H1 (cell line): ENCODE results near the gene NFAT5. TPM values are rescaled to one million over a fixed set of nuclear protein-coding genes. Genes with fewer than 3 reads are reported as not detected.

Source experiments
- CTCF ChIA-PET: fragments of 300-600 bp; sonication (Branson Sonifier 250); formaldehyde crosslinking; loops from one replicate; lab custom pipeline; 2021; ENCODE audit not compliant: partially characterized antibody; lab: Charles Lee
- POLR2A ChIA-PET: fragments of 300-600 bp; sonication (Branson Sonifier 250); formaldehyde crosslinking; loops from one replicate; lab custom pipeline; 2021; ENCODE audit warnings: inconsistent platforms; ENCODE audit not compliant: partially characterized antibody; lab: Charles Lee
- DNase-seq, 2 experiments: peaks; one replicate each; pipeline versions ENCODE4 v3.0.0 to v3.0.0-alpha.2; 2010 to 2022; ENCODE audit warnings: low spot score in 2 of 2, low read depth in 1 of 2, mixed read lengths in 1 of 2
- FAIRE-seq: peaks from 2 replicates; lab custom pipeline; 2011; peaks lifted over from hg19 to GRCh38; lab: Jason Lieb, UNC
- H2AFZ ChIP-seq: 2 replicates; pipeline ENCODE4 v1.8.1; 2012; ENCODE audit warnings: low read length, inconsistent platforms
- H2AK5ac ChIP-seq: 2 replicates; pipeline ENCODE4 v1.6.1; 2013; ENCODE audit warnings: low read depth, low read length
- H2BK120ac ChIP-seq: replicated peaks from 2 replicates; pipeline ENCODE3; 2013; ENCODE audit warnings: low read depth, low read length, inconsistent platforms
- H2BK12ac ChIP-seq: 2 replicates; pipeline ENCODE4 v1.6.1; 2013; ENCODE audit warnings: low read depth, low read length
- H2BK15ac ChIP-seq: 2 replicates; pipeline ENCODE4 v1.6.1; 2013; ENCODE audit warnings: low read length
- H2BK20ac ChIP-seq: 2 replicates; pipeline ENCODE4 v1.6.1; 2013; ENCODE audit warnings: low read length
- H2BK5ac ChIP-seq: 2 replicates; pipeline ENCODE4 v1.6.1; 2013; ENCODE audit warnings: low read depth, low read length
- H3K14ac ChIP-seq: 2 replicates; pipeline ENCODE4 v1.6.1; 2013; ENCODE audit warnings: inconsistent platforms; ENCODE audit not compliant: insufficient read length
- H3K18ac ChIP-seq: 2 replicates; pipeline ENCODE4 v1.6.1; 2013; ENCODE audit warnings: low read length; ENCODE audit errors: extremely low read depth
- H3K23ac ChIP-seq: 2 replicates; pipeline ENCODE4 v1.6.1; 2013; ENCODE audit warnings: inconsistent platforms; ENCODE audit not compliant: insufficient read length
- H3K23me2 ChIP-seq: 2 replicates; pipeline ENCODE4 v1.6.1; 2013; ENCODE audit warnings: low read depth, low read length
- H3K27ac ChIP-seq: 2 replicates; pipeline ENCODE4 v1.6.1; 2011; ENCODE audit warnings: low read depth, low read length, inconsistent platforms
- H3K27me3 ChIP-seq, 4 experiments: replicated peaks in 1 of 4; 1 replicate in 1 of 4; 2 replicates in 3 of 4; pipeline versions ENCODE4 v1.6.1 to v1.8.1; 2011 to 2013; ENCODE audit warnings: low read length in 3 of 4, mild to moderate bottlenecking in 3 of 4, inconsistent platforms in 2 of 4, mixed read lengths in 2 of 4, moderate library complexity in 1 of 4; ENCODE audit not compliant: control insufficient read depth in 3 of 4, insufficient read depth in 3 of 4; ENCODE audit errors: extremely low read depth in 1 of 4
- H3K36me3 ChIP-seq, 4 experiments: 2 replicates each; pipeline versions ENCODE4 v1.6.1 to v1.8.1; 2011 to 2013; ENCODE audit warnings: mild to moderate bottlenecking in 4 of 4, low read length in 3 of 4, moderate library complexity in 2 of 4, control low read depth in 1 of 4, inconsistent platforms in 1 of 4; ENCODE audit not compliant: insufficient read depth in 4 of 4, control insufficient read depth in 2 of 4
- H3K4ac ChIP-seq: replicated peaks from 2 replicates; pipeline ENCODE3; 2013; ENCODE audit warnings: low read length, low read depth, mixed read lengths, inconsistent platforms; ENCODE audit not compliant: insufficient read length
- H3K4me1 ChIP-seq, 4 experiments: replicated peaks in 1 of 4; 1 replicate in 1 of 4; 2 replicates in 3 of 4; pipeline versions ENCODE4 v1.6.1 to v1.8.1; 2011 to 2013; ENCODE audit warnings: low read length in 3 of 4, inconsistent platforms in 2 of 4, mixed read lengths in 1 of 4; ENCODE audit not compliant: insufficient read depth in 4 of 4, control insufficient read depth in 3 of 4
- H3K4me2 ChIP-seq, 2 experiments: 2 replicates each; pipeline versions ENCODE4 v1.6.1 to v1.8.1; 2011 to 2013; ENCODE audit warnings: low read depth in 2 of 2, low read length in 2 of 2, control low read depth in 1 of 2, inconsistent platforms in 1 of 2, mild to moderate bottlenecking in 1 of 2; ENCODE audit not compliant: insufficient read depth in 1 of 2
- H3K4me3 ChIP-seq, 4 experiments: fragments of 200-600, 300-600 bp in 1 of 4; sonication (generic), shearing (Covaris generic), sonication (Bioruptor Twin) in 1 of 4; 2 replicates each; pipeline versions ENCODE4 v1.5.1 to v1.8.1; 2011 to 2016; ENCODE audit warnings: low read length in 4 of 4, low read depth in 3 of 4, control low read depth in 2 of 4, inconsistent platforms in 2 of 4, mild to moderate bottlenecking in 2 of 4, mixed read lengths in 1 of 4, moderate library complexity in 1 of 4; ENCODE audit not compliant: insufficient read depth in 2 of 4; ENCODE audit errors: extremely low read depth in 1 of 4
- H3K56ac ChIP-seq: replicated peaks from 2 replicates; pipeline ENCODE3; 2013; ENCODE audit warnings: low read depth, mild to moderate bottlenecking, mixed read lengths, low read length, inconsistent platforms; ENCODE audit not compliant: insufficient read length
- H3K79me1 ChIP-seq: 2 replicates; pipeline ENCODE4 v1.6.1; 2013; ENCODE audit warnings: low read depth, low read length, control low read depth
- H3K79me2 ChIP-seq, 2 experiments: 2 replicates each; pipeline versions ENCODE4 v1.6.1 to v1.8.1; 2012 to 2013; ENCODE audit warnings: low read length in 2 of 2, mild to moderate bottlenecking in 2 of 2, inconsistent platforms in 1 of 2; ENCODE audit not compliant: insufficient read depth in 2 of 2, control insufficient read depth in 1 of 2
- H3K9ac ChIP-seq, 4 experiments: replicated peaks in 1 of 4; 1 replicate in 1 of 4; 2 replicates in 3 of 4; pipeline versions ENCODE4 v1.6.1 to v1.8.1; 2011 to 2013; ENCODE audit warnings: low read depth in 3 of 4, low read length in 3 of 4, control low read depth in 2 of 4, mild to moderate bottlenecking in 2 of 4, moderate library complexity in 2 of 4, inconsistent platforms in 1 of 4; ENCODE audit errors: extremely low read depth in 1 of 4
- H3K9me3 ChIP-seq, 2 experiments: 2 replicates each; pipeline versions ENCODE4 v1.6.1 to v1.8.1; 2012 to 2013; ENCODE audit warnings: mild to moderate bottlenecking in 2 of 2, moderate library complexity in 2 of 2, control low read depth in 1 of 2, inconsistent platforms in 1 of 2, low read depth in 1 of 2, low read length in 1 of 2, mixed read lengths in 1 of 2; ENCODE audit not compliant: insufficient read depth in 2 of 2
- H4K20me1 ChIP-seq, 2 experiments: replicated peaks in 1 of 2; 2 replicates each; pipeline versions ENCODE3 to v1.8.1; 2011 to 2013; ENCODE audit warnings: inconsistent platforms in 2 of 2, low read length in 2 of 2, mild to moderate bottlenecking in 1 of 2; ENCODE audit not compliant: insufficient read depth in 2 of 2, control insufficient read depth in 1 of 2
- H4K5ac ChIP-seq: 2 replicates; pipeline ENCODE4 v1.6.1; 2013; ENCODE audit warnings: low read length, low read depth, mixed read lengths, inconsistent platforms; ENCODE audit not compliant: insufficient read length
- H4K8ac ChIP-seq: 2 replicates; pipeline ENCODE4 v1.8.0; 2013; ENCODE audit warnings: mild to moderate bottlenecking, moderate library complexity, low read length, inconsistent platforms; ENCODE audit not compliant: insufficient read depth; ENCODE audit errors: extremely low read depth
- H4K91ac ChIP-seq: replicated peaks from 2 replicates; pipeline ENCODE3; 2013; ENCODE audit warnings: low read length, mixed read lengths, inconsistent platforms; ENCODE audit not compliant: insufficient read length
- CBX8 ChIP-seq: fragments of 300-800, 300-1000 bp; sonication (generic); IDR thresholded peaks from 2 replicates; pipeline ENCODE4 v1.7.1; 2016; ENCODE audit warnings: low read depth, low read length, borderline replicate concordance
- GABPA ChIP-seq: IDR thresholded peaks from 2 replicates; pipeline ENCODE4 v1.6.1; 2011; ENCODE audit warnings: mild to moderate bottlenecking, low read length, moderate library complexity, borderline replicate concordance; ENCODE audit not compliant: insufficient read depth
- POLR2A ChIP-seq, 2 experiments: IDR thresholded peaks; 1 replicate in 1 of 2; 2 replicates in 1 of 2; pipeline ENCODE4 v1.6.1; 2011; ENCODE audit warnings: low read depth in 2 of 2, low read length in 2 of 2, mild to moderate bottlenecking in 2 of 2; ENCODE audit errors: control extremely low read depth in 1 of 2
- SIRT6 ChIP-seq: IDR thresholded peaks from one replicate; pipeline ENCODE4 v1.7.1; 2012; ENCODE audit warnings: low read length, inconsistent platforms
- TCF12 ChIP-seq: IDR thresholded peaks from 2 replicates; pipeline ENCODE4 v1.6.1; 2011; ENCODE audit warnings: low read depth, mild to moderate bottlenecking, low read length
- WGBS, 2 experiments: shearing (Covaris generic) in 1 of 2; methylation state at CpG; one replicate each; pipeline versions ENCODE4 v1.1.6 to v1.1.7; 2013 to 2015; ENCODE audit warnings: low lambda C conversion rate in 2 of 2, mixed read lengths in 2 of 2, inconsistent platforms in 1 of 2, low coverage in 1 of 2, missing lambda C conversion rate in 1 of 2; ENCODE audit not compliant: insufficient replicate concordance in 2 of 2, insufficient coverage in 1 of 2, insufficient read length in 1 of 2; ENCODE audit errors: extremely low coverage in 1 of 2, missing lambda C conversion rate in 1 of 2; 5-methylcytosine and 5-hydroxymethylcytosine counted together
- polyA plus RNA-seq, 7 experiments: library from polyadenylated mRNA; depleted of rRNA in 3 of 7; stranded (reverse) in 5 of 7; unstranded in 2 of 7; fragments of >200 nt in 5 of 7; fragments of 200-250 nt in 2 of 7; gene quantifications; 1 replicate in 5 of 7; 2 replicates in 1 of 7; 4 replicates in 1 of 7; pipeline versions ENCODE4 v1.2.1 to v1.2.3, GENCODE V29; 2011 to 2013; ENCODE audit warnings: missing spikeins in 2 of 7, mixed read lengths in 2 of 7
- total RNA-seq: library from RNA; stranded (reverse); fragmentation: NEBNext Ultra II Directional; extraction: Animal tissue kit (Norgen Biotek cat#: 25700); gene quantifications from 2 replicates; pipeline ENCODE4 v1.2.1, GENCODE V29; 2021

NFAT5 gene
- total and polyA plus RNA-seq, 2 of the 8 experiments (the other 6 are each of a cell fraction or from before 2014, with no cell fraction given): 8.9 to 29.0 TPM

DNA sequence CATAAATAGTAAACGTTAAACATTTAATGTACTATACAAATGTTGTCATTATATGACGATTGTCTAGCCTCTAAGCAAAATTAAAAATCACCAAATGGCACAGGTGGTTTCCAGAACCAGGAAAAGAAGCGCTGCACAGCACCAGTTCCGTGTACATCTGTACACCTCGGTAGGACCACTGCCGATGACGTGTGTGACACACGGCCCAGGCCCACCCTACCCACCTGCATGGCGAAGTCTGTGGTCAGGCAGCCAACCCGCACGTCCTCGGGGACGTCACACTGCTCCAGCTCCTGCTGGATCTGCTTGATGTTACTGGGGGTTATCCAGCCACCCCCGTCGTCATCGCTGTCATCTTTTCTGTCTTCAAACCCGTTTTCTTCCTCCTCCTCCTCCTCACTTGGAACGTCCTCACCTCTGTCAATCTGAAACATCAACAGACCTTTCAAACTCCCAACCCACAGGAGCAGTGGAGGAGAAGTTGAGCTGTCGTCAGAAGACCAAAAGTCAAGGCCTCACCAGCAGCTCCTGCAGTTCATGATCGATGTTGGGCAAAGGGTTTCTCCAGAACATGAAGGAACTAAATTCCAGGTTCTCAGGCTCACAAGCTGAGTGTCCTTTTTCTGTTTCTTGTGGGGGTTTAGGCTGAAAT, 183.1 kb downstream of the NFAT5 start:
- no peak overlapping the region for H4K91ac ChIP-seq
- H3K4ac ChIP-seq: no peak overlapping the region
- no peak overlapping the region for H2AFZ ChIP-seq
- H3K23ac ChIP-seq: no peak overlapping the region
- no peaks in the 10 kb centered on the region for H3K23me2 ChIP-seq
- H2BK5ac ChIP-seq: no peak overlapping the region
- peaks cover 6% of the 10 kb centered on the region for H3K79me1 ChIP-seq
- no peak overlapping the region for H2BK15ac ChIP-seq
- no peak overlapping the region for H3K9ac ChIP-seq
- no peak overlapping the region for H3K4me3 ChIP-seq
- H4K5ac ChIP-seq: no peak overlapping the region
- no peak overlapping the region for H2AK5ac ChIP-seq
- H3K4me2 ChIP-seq: no peak overlapping the region
- no peaks in the 10 kb centered on the region for H3K27me3 ChIP-seq
- 88% methylated on average over 20 of the region's 20 CpGs; no CpG with 5 or more reads in 1 of the 2 experiments for WGBS, 2 experiments
- H3K18ac ChIP-seq: no peak overlapping the region
- H4K20me1 ChIP-seq: peaks cover 0 to 17% of the 10 kb centered on the region in 2 experiments
- no peak for DNase-seq
- CTCF ChIA-PET: interaction anchor here (1.5 kb wide), 1 partner anchor 27 kb away, joined by 3 read pairs; no protein-coding TSS in a partner anchor
- TF ChIP-seq TCF12 (no peak), CBX8 (no peak), SIRT6 (no peak), POLR2A (IDR thresholded peaks at IDR 0.05; ENCODE audit: control extremely low read depth in 1 of 2, low read depth in 2 of 2, low read length in 2 of 2) (no peak), GABPA (no peak)
- TF ChIP-seq, all 59 proteins: peak for 0
- H3K36me3 ChIP-seq: peaks cover 50 to 73% (median 63%) of the 10 kb centered on the region in 4 experiments
- H4K8ac ChIP-seq: no peak overlapping the region
- no peak overlapping the region for H3K56ac ChIP-seq
- H3K27ac ChIP-seq: no peak overlapping the region
- H2BK12ac ChIP-seq: no peak overlapping the region
- FAIRE-seq: no peak
- no peaks in the 10 kb centered on the region for H3K4me1 ChIP-seq
- peaks cover 6 to 27% of the 10 kb centered on the region in 2 experiments for H3K79me2 ChIP-seq
- no peak overlapping the region for H3K14ac ChIP-seq
- no peak overlapping the region for H2BK120ac ChIP-seq
- H2BK20ac ChIP-seq: no peak overlapping the region
- POLR2A ChIA-PET: interaction anchor here (0.9 kb wide), 1 partner anchor 45 kb away, joined by 3 read pairs; no protein-coding TSS in a partner anchor
- H3K9me3 ChIP-seq: no peaks in the 10 kb centered on the region
